Astrocyte of the cerebellum (primary cell): ENCODE data around the gene CELF6.
A peak's percentile ranks its signal among the peaks of the same experiment; 100 is the strongest.

Experiments used
- DNase-seq: peaks from one replicate; pipeline ENCODE4 v3.0.0-alpha.2; 2011; ENCODE audit warnings: low read depth
- H3K4me3 ChIP-seq: 2 replicates; pipeline ENCODE4 v1.5.1; 2011; ENCODE audit warnings: mild to moderate bottlenecking, low read depth, low read length, moderate library complexity
- in situ Hi-C: cut with HindIII; loops from 2 replicates; pipeline ENCODE4 v1.10.0; 2017; ENCODE audit warnings: low sequenced_read_pairs
- TF ChIP-seq, protein P1 (sequence below): IDR thresholded peaks from 2 replicates; pipeline ENCODE4 v1.5.1; 2012; ENCODE audit warnings: low read length, low read depth, moderate library complexity, mild to moderate bottlenecking; ENCODE audit errors: missing control alignments

The CELF6 gene

DNA sequence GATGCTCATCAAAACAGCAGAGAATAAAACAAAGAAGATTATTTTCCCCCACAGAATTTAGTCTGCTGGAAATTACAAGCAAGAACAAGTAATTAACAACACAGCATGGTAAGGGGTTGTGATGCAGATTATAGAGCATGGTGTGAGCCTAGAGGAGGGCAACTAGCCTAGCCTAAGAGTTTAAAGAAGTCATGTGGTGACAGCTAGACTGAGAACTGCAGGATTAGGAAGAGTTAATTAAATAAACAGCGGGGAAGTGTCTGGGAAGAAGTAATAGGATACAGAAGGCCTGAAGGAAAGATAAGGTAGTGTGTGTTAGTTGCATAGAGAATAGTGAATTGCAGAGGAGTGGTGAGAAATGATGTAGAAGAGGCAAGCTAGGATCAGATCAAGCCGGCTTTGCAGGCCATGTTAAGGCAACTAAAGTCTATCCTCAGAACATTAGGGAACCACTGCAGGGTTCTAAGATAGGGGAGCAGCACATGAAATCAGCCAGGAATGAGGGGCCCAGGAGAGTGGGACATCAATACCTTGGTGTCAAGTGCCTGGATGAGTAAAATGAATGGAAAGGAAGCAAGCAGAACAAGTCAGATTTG lies 77.1 kb downstream of the CELF6 start:
- in situ Hi-C loops = no loop called here
- H3K4me3 ChIP-seq = no peak overlapping the region
- TF ChIP-seq, protein P1, sequence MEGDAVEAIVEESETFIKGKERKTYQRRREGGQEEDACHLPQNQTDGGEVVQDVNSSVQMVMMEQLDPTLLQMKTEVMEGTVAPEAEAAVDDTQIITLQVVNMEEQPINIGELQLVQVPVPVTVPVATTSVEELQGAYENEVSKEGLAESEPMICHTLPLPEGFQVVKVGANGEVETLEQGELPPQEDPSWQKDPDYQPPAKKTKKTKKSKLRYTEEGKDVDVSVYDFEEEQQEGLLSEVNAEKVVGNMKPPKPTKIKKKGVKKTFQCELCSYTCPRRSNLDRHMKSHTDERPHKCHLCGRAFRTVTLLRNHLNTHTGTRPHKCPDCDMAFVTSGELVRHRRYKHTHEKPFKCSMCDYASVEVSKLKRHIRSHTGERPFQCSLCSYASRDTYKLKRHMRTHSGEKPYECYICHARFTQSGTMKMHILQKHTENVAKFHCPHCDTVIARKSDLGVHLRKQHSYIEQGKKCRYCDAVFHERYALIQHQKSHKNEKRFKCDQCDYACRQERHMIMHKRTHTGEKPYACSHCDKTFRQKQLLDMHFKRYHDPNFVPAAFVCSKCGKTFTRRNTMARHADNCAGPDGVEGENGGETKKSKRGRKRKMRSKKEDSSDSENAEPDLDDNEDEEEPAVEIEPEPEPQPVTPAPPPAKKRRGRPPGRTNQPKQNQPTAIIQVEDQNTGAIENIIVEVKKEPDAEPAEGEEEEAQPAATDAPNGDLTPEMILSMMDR = no peak
- no peak for DNase-seq

DNA sequence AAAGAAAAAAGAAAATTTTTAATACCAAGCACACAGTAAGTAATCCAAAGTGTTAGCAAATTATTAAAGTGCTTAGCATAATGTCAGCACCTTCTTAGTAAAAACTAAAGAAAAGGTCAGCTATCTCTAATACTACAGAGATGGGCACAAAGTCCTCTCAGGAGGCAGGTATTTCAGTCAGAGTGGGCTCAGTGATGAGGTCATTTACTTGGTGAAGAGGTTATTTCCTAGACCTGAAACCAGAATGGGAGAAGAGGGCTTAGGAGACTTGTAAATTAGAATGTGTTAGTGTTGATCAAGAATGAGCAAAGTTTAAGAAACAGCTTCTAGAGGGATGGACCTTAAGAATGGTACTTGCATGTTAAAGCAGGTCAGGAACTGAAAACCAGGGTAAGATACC lies 80.3 kb downstream of the CELF6 start:
- no peak for DNase-seq
- in situ Hi-C loops = no loop called here
- TF ChIP-seq, protein P1 = no peak
- no peak overlapping the region for H3K4me3 ChIP-seq

DNA sequence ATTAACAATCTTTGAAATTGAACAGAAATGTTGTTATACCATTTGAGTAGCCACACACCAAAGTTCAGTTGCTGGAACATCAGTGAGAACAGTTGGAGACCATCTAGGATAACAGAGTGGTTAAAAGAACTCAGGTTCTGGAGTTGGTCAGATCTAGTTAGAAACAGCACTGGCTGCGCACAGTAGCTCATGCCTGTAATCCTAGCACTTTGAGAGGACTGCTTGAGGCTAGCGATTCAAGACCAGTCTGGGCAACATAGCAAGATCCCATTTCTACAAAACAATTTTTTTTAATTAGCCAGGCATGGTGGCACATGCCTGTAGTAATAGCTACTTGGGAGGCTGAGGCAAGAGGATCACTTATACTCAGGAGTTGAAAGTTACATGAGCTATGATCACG lies 81.4 kb downstream of the CELF6 start:
- no peak overlapping the region for H3K4me3 ChIP-seq
- TF ChIP-seq, protein P1 = no peak
- in situ Hi-C loops = no loop called here
- DNase-seq = no peak

DNA sequence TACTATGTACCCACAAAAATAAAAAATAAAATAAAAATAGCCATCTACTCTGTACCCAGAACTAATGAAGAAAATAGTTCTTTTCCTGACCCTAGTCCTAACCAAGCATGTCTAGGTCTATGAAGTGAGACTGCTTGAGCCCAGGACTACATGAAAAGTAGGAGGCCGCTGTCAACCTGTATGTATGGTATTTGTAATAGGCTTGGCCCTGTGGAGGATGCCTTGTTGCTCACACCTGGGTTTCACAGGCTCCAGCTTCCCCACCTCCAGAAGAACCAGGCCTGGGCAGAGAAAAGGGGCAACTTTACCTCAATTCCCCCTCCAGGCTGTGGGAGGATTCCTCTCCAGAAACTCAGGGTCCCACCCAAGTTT lies 82.1 kb downstream of the CELF6 start:
- TF ChIP-seq, protein P1 = no peak
- no peak for DNase-seq
- no peak overlapping the region for H3K4me3 ChIP-seq
- in situ Hi-C loops = no loop called here

DNA sequence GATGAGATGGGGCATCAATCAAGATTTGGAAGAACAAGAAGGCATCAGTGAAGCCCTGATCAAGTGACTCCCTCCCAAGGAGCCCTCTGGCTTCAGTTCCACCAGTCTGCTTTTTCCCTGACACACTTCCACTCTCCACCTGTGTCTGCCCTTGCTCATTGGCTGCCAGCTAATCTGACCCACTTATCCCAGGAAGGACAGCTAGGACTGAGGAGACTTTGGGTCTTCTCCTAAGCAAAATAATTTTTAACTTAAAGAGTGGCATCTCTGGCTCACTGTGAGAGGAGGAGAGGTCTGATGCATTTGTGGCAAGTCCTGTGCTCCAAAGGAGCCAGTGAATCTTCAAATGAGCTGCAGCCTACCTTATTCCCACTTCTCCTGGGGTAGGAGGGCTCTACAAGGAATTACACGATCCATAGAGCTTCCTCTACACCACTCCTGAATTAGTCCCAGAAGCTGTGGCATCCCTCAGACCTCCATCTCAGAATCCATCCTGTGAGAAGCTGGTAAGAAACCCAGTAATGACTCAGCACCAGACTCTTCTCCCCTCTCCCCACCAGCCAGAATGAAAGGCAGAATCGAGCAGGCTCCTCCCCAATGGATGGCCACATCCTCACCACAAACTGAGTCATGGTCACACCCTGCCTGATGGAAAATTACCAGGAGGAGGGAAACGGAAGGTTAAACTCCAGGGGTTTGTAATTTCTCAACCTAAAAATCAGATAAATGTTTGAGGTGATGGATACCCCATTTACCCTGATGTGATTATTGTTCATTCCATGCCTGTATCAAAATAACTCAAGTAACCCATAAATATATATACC lies 82.7 kb downstream of the CELF6 start:
- peak; percentile 97 for DNase-seq
- H3K4me3 ChIP-seq = peak overlapping the region; percentile 24
- TF ChIP-seq, protein P1 = no peak
- in situ Hi-C loops = no loop called here

DNA sequence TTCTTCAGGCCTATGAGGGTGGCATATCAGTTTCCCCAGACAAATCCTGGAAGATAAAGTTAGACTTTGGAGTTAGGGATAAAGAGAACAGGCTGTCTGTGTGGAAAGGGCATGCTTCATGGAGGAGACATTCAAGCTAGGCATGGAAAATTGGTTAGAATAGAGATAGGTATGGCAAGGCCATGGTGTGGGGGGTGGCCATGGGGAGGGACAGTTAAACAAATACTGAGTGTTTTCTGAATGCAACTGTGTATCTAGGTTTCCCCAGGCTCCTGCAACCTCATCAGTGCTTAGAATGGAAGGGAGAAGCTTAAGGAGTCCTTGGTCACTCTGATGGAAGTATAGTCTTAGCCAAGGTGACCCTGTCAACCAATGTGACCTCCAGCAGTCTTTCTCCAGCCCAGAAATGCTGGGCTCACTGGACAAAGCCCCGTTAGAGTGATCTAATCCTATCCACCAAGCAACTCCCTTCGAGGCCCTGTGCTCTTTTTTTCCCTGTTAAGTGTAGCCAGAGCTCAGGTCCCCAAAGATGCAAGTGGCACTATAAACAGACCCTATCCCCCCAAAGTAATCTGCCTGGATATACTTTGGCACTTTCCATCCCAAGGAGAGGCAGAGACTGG lies 83.5 kb downstream of the CELF6 start:
- peak overlapping the region; percentile 24 for H3K4me3 ChIP-seq
- no peak for DNase-seq
- TF ChIP-seq, protein P1 = no peak

More for the DNA sequence above, 83.5 kb downstream of the CELF6 start:
- in situ Hi-C loops = no loop called here
